ENCODE data around the gene TREM1. TPM values are rescaled to one million over a fixed set of nuclear protein-coding genes. Genes with fewer than 3 reads are reported as not detected.
"Not testable (repeated sequence)": the region's sequence is repeated elsewhere in the genome, so short reads cannot be mapped to it uniquely, and the experiment has no call there.

The TREM1 gene
- polyA plus RNA-seq, 4 donors = 0.19 to 0.42 TPM; not detected in 2

DNA sequence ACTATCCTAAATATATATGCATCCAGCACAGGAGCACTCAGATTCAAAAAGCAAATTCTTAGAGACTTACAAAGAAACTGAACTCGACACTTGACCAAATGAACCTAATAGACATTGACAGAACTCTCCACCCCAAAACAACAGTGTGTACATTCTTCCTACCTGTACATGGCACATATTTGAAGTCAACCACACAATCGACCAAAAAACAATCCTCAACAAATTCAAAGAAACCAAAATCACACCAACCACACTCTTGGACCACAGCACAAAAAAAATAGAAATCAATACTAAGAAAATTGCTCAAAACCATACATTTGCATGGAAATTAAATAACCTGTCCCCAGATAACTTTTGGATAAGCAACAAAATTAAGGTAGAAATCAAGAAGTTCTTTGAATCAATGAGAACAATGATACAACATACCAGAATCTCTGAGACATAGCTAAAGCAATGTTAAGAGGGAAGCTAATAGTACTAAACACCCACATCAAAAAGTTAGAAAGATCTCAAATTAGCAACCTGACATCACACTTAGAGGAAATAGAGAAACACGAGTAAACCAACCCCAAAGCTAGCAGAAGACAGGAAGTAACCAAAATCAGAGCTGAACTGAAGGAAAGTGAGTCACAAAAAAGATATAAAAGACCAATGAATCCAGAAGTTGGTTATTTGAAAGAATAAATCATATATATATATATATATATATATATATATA lies 12.5 kb upstream of the TREM1 start:
- no peak for DNase-seq (ENCODE audit: low read depth in 4 of 4, low spot score in 2 of 4)

DNA sequence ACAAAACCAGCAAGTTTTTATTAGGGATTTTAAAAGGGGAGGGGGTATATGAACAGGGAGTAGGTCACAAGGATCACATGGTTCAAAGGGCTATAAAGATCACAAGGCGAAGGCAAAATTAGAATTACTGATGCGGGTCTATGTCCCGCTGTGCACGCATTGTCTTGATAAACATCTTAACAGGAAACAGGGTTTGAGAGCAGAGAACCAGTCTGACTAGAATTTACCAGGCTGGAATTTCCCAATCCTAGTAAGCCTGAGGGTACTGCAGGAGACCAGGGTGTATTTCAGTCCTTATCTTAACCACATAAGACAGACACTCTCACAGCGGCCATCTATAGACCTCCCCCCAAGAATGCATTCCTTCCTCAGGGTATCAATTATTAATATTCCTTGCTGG lies 10.8 kb upstream of the TREM1 start:
- DNase-seq (ENCODE audit: low read depth in 4 of 4, low spot score in 2 of 4) = not testable (repeated sequence)

DNA sequence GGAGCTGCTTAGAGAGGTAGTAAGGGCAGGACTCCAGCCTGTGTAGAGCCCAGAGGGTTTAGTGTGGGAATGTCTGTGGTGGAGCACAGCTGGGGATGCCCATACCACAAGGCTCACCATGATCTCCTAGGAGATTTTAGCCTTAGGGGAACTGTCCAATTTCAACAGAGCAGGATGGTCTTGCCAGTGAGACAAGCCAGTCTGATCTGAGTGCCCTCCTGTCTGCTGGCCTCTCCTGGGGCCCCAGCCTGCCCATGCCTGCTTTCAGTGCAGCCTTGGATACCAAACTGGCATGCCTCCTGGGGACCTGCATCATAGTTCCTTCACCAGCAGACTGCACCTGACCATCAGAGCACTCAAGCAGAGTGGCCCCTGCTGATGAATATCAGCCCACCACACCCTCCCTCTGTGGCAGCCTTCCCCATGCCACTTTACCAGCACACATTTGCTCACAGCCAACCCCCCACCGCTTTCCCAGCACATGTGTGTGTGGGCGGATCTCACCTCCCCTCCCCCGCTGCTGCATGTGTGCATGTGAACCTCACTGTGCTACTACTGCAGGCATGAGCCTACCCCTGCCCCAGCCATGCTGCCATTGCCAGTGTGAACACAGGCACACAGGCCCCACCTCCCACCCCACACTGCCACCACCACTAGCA lies 7.9 kb upstream of the TREM1 start:
- DNase-seq (ENCODE audit: low read depth in 4 of 4, low spot score in 2 of 4) = no peak

DNA sequence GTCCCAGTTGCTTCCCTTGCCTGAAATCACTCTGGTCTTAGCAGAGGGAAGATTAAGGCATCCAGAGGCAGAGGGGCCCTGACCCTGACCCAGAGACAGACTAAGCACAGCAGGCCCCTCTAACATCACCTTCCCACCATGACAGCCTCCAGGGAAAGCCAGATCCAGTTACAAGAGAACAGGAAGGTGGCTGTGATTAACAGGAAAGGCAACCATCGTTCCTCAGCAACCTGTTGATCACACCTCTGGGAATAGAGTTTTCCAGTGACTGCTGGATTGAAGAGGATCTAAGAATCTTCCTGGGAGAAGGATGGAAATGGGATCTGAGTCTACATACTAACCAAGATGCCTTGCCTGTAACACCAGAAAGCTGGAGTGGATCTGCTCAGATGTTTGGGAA lies 5.2 kb upstream of the TREM1 start:
- no peak for DNase-seq (ENCODE audit: low read depth in 4 of 4, low spot score in 2 of 4)

DNA sequence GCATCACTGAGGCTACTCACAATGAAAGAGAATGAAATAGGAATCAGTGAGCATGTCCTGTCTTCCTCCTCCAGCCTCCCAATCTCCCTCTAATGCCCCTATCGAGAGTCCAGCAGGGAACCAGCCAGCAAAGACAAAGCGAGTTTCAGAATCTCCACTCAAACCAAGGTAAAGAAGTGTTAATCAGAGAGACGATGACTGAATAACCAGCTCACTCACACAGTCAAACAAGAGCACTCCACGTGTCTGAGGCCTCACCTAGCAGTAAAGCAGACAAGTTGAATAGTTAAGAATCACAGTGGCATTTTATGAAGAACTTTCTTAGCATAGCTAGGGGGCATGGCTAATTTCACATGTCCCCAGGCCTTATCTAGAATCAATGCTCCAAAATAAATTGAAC lies 3.3 kb upstream of the TREM1 start:
- DNase-seq (ENCODE audit: low read depth in 4 of 4, low spot score in 2 of 4) = no peak

DNA sequence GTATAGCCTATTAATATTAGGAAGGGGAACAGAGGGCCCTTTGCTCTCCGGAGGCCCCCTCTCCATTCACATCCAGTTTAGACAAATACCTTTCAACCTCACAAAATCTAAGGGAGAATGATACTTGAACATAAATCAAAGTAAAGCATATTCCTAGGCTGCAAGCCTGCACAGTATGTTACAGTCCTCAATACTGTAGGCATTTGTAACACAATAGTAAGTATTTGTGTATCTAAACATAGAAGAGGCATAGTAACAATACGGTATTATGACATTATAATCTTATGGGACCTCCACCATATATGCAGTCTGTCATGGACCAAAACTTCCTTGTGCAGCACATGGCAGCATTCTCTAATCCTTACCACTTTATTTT lies 2.3 kb upstream of the TREM1 start:
- no peak for DNase-seq (ENCODE audit: low read depth in 4 of 4, low spot score in 2 of 4)

DNA sequence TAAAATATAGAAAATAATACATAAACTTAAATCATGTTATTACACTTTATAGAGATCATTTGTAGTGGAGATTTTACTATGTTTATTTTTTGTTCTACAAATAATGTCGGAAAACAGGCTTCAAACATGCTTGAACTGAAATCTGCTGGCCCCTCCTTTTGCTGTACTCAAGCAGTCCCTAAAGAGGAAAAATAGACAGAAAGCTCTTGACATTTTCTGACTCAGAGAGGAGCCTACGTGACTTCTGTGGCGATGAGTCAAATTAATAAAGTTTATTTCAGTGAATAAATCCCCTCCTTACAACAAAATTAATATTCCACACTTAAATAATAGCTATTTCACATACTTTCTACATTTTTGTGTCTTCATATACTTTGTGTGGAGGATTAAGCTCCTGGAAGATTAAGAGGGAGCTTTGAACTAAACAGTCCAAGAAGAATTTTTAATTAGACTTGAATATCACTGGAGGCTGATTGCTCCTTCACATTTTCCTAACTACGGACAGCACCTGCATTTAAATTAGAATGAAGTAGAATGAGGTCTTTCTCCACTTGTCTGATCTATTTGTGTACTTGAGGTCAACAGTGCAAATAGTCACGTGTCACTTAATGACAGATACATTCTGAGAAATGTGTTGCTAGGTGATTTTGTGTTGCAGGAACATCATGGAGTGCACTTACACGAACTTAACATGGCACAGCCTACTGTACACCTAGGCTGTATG lies 1.7 kb upstream of the TREM1 start:
- no peak for DNase-seq (ENCODE audit: low read depth in 4 of 4, low spot score in 2 of 4)

DNA sequence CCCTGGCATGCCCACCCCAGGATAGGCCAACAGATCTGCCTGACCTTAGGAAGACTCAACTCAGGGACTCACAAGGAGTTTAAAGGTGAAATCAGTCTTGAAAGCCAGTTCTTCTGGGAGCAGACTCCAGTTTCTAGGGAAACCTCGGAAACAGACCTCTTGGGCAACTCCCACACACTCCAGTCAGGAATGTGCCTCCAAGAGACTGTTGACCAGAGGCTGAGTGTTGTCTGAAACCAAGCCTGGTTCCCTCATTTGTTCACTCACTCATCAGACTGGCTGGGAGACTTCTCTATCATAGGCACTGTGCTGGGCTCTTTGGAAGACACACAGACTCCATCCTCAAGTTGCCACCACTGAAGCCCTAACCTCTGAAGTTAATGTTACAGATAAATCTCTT lies 1.8 kb downstream of the TREM1 start:
- DNase-seq (ENCODE audit: low read depth in 4 of 4, low spot score in 2 of 4) = peak in 1 of 4 donors; percentile 18

DNA sequence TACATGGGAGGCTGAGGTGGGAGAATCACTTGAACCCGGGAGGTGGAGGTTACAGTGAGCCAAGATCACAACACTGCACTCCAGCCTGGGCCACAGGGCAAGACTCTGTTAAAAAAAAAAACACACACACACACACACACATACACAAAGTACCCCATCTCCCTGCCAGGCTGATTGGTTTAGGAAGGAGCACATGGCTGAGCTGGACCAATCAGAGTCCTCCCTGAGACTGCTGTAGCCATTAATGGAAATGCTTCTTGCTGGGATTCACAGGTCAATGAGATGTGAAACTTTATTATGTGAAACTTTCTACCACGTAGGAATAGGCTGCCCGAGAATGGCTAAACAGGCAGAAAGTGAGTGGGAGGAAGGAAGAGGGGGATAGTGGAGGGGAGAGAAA lies 2.9 kb downstream of the TREM1 start:
- no peak for DNase-seq (ENCODE audit: low read depth in 4 of 4, low spot score in 2 of 4)

DNA sequence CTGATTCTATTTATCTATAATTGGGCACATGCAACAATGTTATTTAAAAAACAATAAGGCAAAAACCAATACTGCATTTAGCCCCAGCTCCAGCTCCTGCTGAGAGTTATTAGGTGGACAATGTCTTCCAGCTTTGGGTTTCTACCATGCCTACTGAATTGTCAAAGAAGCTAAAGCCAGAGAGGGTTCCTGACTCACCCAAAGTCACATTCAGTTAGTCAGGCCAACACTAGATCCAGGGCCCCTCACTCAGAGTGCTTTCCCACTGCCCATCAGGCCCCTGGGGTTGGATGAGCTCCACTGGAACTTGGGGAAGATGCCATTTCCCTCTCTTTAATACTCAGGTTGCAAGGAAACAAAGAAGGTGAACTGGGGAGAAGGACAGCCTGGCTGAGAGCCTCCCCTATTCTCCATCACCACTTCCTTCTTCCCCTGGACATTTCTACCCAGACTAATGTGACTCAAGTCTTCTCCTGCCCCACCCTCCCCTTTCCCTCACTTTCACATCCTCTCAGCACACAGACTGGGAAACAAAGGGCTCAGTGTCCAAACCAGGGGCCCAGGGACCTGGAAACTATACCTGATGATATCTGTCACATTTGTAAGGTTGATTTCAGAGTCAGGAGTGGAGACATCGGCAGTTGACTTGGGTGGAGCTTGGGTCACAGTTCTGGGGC lies 6.0 kb downstream of the TREM1 start:
- DNase-seq (ENCODE audit: low read depth in 4 of 4, low spot score in 2 of 4) = no peak

DNA sequence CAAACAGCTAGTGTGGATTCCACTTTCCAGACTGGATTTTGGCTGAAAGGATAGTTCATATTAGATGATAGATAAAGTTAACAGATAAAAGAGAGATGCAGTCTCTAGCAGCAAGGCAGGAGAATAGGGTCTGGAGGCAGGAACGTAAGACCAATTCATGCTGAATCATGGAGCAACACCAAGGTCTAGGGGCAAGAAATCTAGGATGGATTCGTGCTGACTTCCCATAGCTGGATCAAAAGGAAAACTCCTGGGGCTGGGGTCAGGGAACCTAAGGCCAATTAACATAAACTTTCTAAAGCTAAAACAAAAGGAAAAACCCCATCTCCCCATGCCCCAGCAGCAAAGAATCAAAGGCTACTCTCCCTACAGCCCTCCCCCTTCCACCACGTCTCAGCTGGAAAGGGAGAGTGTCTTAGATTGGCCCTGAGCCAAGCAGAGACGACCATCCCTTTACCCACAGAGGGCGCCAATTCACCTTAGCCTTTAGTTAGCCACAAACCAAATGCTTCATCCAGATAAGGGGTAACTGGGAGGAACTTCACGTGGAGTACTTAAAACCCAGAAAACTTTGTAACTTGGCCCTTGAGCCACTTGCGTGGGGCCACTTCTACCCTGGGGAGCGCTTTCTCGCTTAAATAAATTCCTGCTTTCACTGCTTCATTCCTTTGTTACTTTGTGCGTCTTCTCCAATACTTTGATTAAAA lies 7.6 kb downstream of the TREM1 start:
- DNase-seq (ENCODE audit: low read depth in 4 of 4, low spot score in 2 of 4) = peak in 3 of 4 donors; percentile 30 to 65 (median 34)

DNA sequence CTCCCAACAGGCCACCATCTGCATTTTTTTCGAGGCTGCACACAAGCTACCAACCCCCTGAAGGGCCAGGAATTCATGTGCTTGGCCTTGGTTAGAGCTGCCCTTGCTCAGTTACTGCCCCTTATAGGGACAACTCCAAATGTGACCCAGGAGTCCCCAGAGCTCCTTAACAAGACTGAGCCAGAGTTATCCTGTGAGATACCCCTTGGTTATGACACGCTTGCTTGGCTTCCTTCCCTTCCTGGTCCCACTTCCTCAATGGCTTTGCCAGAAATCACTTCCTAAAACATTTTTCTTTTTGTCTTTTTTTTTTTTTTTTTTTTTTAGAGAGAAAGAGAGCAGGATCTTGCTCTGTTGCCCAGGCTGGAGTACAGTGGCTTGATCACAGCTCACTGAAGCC lies 8.9 kb downstream of the TREM1 start:
- no peak for DNase-seq (ENCODE audit: low read depth in 4 of 4, low spot score in 2 of 4)

DNA sequence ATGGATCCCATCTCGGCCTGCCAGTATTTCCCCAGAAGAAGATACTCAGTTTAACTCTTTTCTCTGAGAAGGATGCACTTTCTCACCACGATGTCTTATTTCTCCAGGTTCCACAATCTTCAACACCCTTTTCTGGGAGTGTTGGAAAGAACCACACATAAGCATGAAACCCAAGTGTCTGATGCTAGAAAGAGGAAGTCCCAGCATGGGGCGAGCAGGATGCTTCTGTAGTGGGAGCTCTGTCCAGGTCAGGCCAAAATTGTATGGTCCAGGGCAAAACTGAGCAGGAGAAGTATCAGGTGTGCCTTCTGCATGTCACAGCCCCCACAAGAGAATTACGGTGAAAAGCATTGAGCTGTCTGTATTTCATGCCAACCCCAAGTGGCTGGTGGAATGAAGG lies 11.0 kb downstream of the TREM1 start:
- DNase-seq (ENCODE audit: low read depth in 4 of 4, low spot score in 2 of 4) = no peak

DNA sequence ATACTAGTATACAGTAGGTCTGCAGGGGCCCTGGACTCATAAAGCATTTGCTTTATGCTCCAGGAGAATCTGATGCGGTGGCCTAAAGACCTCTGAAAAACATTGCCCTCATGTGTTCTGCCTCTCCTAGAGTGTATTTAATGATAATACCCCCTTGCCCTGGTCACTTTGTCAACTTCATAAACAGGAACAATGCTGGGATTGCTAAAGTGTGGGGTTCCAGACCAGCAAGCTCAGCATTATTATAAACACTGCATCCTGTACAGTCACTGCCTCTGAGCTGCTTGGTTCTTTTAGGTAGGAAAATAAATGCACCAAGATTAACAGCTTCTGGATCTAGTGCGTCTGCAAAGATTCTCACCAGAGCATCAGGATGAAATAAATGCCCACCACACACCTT lies 12.2 kb downstream of the TREM1 start:
- DNase-seq (ENCODE audit: low read depth in 4 of 4, low spot score in 2 of 4) = no peak

DNA sequence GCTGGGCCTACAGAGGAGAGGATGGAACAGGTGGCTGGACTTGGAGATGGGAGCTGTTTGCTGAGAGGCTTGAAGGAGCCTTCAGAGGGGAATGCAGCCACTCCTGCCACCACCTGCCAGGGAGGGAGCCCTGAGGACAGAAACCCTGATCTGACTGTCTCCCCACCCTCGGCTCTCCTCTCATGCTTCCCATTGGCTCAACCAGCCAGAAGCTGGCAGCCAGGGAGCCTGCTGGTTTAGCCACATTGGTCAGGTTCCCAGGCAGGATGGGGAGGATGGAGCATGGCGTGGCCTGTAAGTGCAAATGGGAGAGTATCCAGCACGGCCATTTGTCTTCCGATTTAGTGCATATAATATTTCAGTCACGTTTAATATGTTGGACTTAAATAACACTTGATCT lies 12.8 kb downstream of the TREM1 start:
- no peak for DNase-seq (ENCODE audit: low read depth in 4 of 4, low spot score in 2 of 4)

DNA sequence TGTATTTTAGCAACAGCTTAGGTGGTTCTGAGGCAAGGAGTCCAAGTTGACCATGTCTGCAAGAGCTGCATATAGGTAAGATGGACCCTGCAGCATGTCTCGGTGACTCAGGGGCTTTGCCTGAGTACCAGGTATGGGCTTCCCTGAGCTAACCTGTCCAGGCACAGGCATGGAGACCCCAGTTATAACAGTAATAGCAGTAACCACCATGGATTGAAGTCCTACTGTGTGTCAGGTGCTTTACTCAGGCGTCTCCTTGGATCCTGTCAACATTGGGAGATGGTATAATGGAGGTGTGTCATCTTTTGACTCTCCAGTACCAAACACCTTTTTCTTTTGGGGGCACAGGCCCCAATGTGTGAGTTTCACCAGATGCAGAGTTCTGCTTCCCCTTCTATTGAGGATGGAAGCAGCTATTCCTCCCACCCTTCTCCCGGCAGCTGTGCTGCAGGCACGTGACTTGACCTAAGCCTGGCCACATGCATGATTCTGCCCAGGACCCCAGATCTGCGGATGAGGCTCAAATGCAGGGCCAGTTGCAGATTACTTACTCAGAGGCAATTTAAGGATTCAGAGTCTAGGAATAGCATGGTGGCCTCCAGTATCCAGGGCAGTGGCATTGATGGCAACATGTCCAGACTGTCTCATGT lies 13.8 kb downstream of the TREM1 start:
- no peak for DNase-seq (ENCODE audit: low read depth in 4 of 4, low spot score in 2 of 4)

DNA sequence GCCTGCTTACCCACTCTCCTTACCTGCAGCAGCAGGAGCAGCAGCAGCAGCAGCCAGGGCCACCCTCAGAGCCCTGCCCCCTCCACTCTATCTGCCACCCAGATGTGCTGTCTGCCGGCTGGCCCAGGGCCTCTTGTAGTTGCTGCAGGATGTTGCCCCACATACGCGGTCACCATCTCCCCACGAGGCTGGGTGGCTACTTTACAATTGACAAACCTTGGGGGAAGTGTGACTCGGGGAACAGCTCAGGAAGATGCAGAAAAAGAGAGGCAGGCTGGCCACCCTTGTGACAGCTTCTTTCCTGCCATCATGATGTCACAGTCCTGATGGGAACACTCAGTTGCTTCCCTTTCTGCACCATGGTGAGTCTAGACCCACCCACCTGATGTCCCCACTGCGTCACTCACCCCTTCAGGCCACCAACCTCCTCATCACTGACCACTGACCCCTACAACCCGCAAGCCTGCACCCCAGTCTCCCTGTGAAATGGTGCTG lies 14.5 kb downstream of the TREM1 start:
- DNase-seq (ENCODE audit: low read depth in 4 of 4, low spot score in 2 of 4) = no peak

DNA sequence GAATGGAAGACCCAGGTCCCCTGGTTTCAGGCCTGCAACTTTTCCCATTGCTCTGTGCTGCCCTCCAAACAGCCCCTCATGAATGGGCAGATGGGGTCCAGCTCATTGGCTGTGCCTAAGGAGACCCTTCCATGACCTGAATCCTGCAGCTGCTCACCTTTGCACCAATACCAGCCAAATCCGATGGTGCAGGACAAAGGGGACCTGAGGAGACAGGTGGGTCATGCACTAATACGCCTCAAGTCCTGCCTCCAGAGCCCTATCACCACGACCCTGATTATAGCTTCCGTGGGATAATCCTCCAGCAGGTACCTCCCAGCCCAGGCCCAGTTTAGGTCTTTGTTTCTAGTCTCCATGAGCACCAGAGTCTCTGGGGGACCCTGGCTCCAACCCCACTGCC lies 16.8 kb downstream of the TREM1 start:
- DNase-seq (ENCODE audit: low read depth in 4 of 4, low spot score in 2 of 4) = no peak

DNA sequence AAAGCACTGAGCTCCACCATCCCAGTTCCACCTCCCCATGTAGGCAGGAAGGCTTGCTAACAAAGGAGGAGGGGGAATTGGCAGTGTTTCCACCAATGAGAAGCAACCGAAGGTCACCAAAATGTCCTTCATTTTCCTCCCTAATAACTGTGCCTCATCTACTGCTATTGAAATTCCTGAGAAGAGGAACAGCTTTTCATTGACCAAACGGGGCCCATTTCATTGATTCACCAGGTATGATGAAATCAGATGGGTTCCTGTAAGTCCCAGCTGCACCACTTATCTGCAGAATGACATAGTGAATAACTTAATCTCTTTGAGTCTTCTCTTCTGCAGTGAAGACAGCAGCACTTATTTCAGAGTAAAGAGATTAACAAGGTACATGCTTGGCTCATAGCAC lies 17.3 kb downstream of the TREM1 start:
- no peak for DNase-seq (ENCODE audit: low read depth in 4 of 4, low spot score in 2 of 4)

DNA sequence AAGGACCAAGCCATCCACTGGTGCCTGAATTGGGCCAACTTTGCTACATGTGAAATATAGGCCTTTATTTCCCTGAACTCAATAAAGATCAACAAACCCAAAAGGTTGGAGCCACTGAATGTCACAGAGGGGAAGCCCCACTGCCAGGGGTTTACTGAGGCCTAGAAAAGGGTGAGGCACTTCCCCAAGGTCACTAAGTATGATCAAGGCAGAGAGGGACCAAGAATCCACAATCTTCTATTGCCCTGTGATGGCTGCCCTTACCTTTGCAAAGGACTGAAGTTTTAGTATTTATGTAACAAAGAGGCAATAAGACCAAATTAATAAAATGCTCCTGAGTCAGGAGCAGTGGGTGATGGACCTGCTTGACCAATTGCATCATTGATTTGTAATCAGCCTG lies 18.0 kb downstream of the TREM1 start:
- no peak for DNase-seq (ENCODE audit: low read depth in 4 of 4, low spot score in 2 of 4)
